ENCODE results near the gene ANAPC7. TPM values are rescaled to one million over a fixed set of nuclear protein-coding genes. Genes with fewer than 3 reads are reported as not detected.
"Not testable (repeated sequence)": the region's sequence is repeated elsewhere in the genome, so short reads cannot be mapped to it uniquely, and the experiment has no call there.

Gene ANAPC7
- total RNA-seq, 1 experiment from 2014 or later: 50.9 TPM

DNA sequence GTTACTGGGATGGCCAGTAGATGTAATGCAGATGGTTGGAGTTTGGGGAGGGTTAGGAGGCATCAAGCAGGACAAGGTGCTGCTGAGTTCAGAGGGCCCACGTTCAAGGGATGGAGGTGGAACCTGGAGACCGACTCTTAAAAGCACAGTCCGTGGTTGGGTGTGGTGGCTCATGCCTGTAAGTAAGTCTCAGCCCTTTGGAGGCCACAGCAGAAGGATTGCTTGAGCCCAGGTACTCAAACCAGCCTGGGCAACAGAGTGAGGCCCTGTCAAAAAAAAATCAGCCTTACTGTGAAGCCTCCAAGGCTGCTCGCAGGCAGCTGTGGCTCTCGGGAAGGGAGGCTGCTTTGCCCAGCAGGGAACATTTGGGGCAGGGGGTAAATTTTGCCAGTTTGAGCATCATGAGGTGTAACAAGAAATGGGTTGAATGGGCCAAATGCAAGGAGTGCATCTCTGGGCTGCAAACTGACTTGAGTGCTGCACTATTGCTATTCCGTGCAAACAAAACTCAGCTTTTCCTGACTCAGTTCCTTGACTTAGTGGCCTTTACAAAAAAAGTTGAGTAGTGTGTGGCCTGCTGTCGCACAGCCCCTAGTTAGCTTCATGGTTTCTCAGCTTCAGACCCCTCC, 55.0 kb downstream of the ANAPC7 start:
- no peak for DNase-seq (ENCODE audit: low spot score)

GRCh38 chr12:110347767-110348166, 55.7 kb downstream of the ANAPC7 start:
- DNase-seq (ENCODE audit: low spot score): no peak

- DNase-seq (ENCODE audit: low spot score): no peak
These were observed 57.5 kb downstream of the ANAPC7 start for GRCh38 chr12:110345963-110346362.

DNA sequence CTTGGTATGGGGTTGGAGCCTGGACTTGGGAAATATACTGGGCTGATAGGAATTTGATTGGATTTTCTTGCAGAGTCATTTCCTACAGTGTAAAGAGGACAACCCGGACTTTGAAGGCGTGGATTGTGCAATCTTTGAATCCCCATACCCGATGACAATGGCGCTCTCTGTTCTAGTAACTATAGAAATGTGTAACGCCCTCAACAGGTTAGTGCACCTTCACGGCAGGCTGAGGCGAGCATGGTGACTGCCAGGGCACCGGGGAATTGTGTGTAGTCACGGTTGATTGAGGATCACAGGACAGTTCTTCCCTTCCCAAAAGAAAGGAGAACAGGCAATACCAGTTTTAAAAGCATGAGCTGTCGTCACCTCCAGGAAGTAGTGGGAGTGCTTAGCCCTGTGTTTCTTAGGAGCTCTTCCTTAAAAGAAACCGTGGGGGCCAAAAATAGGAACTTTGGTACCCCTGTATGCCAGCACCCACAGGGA, 58.3 kb downstream of the ANAPC7 start:
- no peak for DNase-seq (ENCODE audit: low spot score)

DNA sequence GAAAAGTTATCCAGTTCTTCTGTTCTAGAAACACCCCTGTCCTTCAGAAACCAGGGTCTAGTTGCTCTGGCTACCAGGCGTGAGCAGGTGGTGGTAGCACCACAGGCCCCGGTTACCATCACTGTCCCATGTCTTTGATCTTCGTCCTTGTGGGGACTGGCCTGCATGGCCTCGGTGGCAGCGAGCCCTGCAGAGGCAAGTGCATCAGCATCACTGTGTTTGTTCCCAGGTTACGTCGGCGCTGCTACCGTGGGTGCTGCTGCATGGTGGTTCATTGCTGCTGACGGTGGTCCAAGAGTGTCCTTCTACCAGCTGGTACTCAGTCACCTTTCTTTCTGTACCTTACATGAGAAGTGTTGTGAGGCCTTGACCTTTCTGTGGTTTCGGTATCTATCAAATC, 58.9 kb downstream of the ANAPC7 start:
- no peak for DNase-seq (ENCODE audit: low spot score)

DNA sequence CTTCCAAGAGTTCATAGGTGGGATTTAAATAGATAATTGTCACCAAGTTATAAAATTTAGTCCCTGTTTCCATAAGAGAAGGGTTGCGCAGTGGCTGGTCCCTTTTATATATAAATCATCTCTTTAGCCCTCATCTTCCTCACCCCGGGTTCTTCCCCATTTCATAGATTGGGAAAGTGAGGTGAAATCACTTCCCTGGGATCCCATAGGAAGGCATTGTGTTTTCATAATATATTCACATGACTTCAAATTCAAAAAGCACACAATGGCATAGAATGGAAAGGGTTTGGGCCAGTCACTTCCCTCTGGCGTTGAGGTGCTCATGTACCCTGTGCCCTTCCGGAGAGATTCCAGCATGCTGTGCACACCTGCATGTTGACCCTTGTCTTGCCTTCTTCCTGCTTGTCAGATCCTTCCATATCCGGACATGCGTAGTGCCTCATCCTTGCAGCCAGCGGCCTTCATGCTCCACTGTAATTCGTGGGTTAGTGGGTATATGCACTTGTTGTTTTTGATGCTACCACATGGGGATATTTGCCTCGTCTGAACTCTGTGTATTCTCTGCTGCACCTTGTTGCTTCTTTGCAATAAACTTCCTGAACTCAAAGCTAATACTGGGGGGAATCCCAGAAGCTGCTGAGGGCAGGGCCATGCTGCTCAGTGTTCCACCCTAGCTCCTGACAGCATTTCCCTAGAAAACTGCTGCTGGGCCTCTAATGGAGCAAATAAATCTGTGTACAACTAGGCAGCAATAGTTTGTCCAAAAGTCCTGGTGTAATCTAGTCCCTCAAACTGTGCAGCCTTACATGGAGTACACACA, 59.6 kb downstream of the ANAPC7 start:
- no peak for DNase-seq (ENCODE audit: low spot score)

GRCh38 chr12:110343114-110343513, 60.4 kb downstream of the ANAPC7 start:
- DNase-seq (ENCODE audit: low spot score): no peak

GRCh38 chr12:110342157-110342556, 61.4 kb downstream of the ANAPC7 start:
- DNase-seq (ENCODE audit: low spot score): no peak

- DNase-seq (ENCODE audit: low spot score): no peak
These were observed 62.8 kb downstream of the ANAPC7 start for GRCh38 chr12:110340706-110341105.

- DNase-seq (ENCODE audit: low spot score): not testable (repeated sequence)
These were observed 63.2 kb downstream of the ANAPC7 start for GRCh38 chr12:110340261-110340660.

DNA sequence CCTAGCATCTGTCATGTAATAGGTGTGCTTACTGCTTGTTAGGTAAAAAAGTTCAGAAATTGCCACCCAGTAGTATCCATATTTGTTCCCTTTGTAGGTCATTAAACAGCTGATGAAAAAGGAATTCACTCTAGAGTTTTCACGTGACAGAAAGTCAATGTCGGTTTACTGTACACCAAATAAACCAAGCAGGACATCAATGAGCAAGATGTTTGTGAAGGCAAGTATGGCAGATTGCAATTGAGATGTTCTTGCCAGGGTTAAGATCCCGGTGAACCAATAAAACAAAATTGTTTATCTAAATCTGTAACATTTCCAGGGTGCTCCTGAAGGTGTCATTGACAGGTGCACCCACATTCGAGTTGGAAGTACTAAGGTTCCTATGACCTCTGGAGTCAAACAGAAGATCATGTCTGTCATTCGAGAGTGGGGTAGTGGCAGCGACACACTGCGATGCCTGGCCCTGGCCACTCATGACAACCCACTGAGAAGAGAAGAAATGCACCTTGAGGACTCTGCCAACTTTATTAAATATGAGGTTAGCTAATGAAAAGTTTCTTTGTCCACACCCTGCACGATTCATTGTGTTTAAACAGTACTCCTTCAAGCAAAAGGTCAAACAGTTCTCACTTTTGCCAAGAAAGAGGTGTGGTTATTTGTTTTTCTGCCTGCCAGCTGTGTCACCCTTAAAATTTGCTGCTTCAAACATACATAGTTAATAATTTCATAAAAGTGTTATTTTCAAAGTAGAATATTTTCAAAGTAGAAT, 64.1 kb downstream of the ANAPC7 start:
- no peak for DNase-seq (ENCODE audit: low spot score)

GRCh38 chr12:110338754-110339153, 64.8 kb downstream of the ANAPC7 start:
- DNase-seq (ENCODE audit: low spot score): no peak

GRCh38 chr12:110337912-110338710, 65.4 kb downstream of the ANAPC7 start:
- DNase-seq (ENCODE audit: low spot score): no peak

- DNase-seq (ENCODE audit: low spot score): no peak
These were observed 67.9 kb downstream of the ANAPC7 start for GRCh38 chr12:110335481-110336045.

DNA sequence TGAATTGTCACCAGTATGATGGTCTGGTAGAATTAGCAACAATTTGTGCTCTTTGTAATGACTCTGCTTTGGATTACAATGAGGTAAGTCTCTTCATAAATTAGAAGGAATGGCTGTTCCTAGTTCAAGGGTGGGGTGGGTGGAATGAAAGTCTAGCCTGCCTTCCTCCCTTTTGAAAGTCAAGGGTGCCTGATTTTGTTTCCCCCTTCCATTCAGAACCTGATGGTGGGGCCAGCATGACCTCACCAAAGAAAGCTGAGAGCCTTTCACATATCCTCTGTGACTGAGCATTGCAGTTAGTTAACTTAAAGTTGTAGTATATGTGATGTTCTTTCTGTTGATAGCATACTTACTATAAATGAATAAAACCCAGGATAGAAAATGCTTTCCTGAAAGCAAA, 70.3 kb downstream of the ANAPC7 start:
- no peak for DNase-seq (ENCODE audit: low spot score)

- no peak for DNase-seq (ENCODE audit: low spot score)
These were observed 73.0 kb downstream of the ANAPC7 start for GRCh38 chr12:110330544-110330943.

GRCh38 chr12:110330124-110330523, 73.4 kb downstream of the ANAPC7 start:
- no peak for DNase-seq (ENCODE audit: low spot score)

- no peak for DNase-seq (ENCODE audit: low spot score)
These were observed 73.8 kb downstream of the ANAPC7 start for GRCh38 chr12:110329710-110330109.

Measured in H4 (cell line).